Esophagus mucosa (tissue), 1 donor: ENCODE results near the gene LRRC15. TPM values are rescaled to one million over a fixed set of nuclear protein-coding genes. Genes with fewer than 3 reads are reported as not detected.

Experiments used
- ATAC-seq: fragments of 200-7000 bp; cut with Tn5 transposase; one replicate; pipeline ENCODE4 v1.9.1; 2020
- total RNA-seq: library from RNA; stranded (reverse); gene quantifications from one replicate; pipeline ENCODE4 v1.2.4, GENCODE V29; 2023
- donor health status: DM: yes; HTN: yes; CAD: no.

The LRRC15 gene
- total RNA-seq: 0.04 TPM

GRCh38 chr3:194369522-194370279 is at the start of gene LRRC15:
TSS of gene LRRC15 (minus strand) at chr3:194369743. CDS start at chr3:194361043, 8,700 bp downstream.
- ATAC-seq: no peak

GRCh38 chr3:194418671-194419070 is 49.1 kb upstream of the LRRC15 start:
- no peak for ATAC-seq

- ATAC-seq: peak; percentile 37
These were observed 37.9 kb upstream of the LRRC15 start for GRCh38 chr3:194407423-194407822.

DNA sequence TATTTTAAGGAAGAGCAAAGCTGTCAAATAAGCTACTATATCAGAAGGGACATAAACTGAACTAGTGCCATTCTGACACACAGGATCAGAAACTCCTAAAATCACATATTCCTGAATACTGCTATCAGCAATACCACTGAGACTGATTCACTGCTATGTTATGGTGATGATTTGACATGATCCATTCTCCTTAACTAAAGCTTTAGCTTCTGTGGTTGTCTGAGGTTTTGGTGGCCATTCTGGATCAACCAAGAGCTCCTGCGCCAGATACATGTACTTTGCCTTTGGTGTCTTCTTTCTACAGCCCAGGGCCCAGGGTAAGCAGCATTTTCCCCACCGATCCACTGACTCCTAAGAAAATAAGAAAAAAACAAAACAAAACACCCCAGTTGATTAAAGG is 36.2 kb upstream of the LRRC15 start:
- ATAC-seq: no peak

DNA sequence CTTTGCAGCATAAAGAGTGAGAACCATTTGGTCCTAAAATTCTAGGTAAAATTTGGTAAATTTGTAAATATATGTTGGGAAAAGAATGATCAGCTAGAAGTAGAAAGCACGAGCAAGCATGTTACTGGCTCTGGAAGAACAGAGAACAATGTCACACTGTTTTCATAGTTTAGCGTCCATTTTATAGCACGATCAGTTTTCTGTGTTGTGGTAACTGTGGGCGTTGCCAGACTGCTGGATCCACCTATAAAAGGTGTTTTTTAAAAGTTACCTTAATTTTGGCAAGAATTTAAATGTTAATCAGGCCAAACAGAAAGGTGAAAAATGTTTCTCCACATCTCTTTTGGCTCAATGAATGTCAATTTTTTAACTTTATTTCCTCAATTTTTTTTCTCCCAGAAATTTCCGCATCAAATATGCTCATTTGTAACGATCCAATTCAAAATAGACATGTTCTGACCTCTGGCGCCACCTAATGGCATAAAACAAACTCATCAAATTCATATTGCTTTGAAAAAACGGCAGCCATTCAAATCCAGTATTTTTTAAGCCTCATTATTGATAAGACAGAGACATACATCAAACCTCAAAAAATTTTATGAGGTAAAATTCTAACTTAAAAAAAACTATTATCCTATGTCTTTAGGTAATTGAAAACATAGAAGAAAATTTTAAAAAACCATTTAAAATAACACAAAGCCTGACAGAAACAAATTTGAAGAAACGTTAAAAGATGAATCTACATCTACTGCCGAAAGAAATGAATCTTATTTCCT is 35.0 kb upstream of the LRRC15 start:
- ATAC-seq: no peak

DNA sequence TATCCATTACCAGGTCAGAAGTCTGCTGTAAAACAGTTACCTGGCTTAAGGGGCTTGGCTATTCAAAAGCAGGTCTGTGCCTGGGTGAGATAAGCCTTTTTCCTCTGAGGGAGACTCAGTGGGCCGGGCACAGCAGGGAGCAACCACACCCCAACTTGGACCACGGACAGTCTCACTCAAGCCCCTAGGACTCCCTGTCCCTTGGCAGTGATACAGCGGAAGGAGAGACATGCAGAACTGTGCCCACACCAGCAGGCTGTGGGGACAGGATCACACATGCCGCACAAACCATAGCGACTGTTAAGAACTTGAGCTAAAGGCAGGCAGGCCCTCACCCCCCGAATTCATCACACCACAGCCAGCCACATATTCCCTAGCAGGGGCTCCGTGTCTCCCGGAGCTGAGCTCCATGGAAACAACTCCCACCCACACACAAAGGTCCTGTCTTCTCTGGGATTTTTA is 32.4 kb upstream of the LRRC15 start:
- no peak for ATAC-seq

- no peak for ATAC-seq
These were observed 31.8 kb upstream of the LRRC15 start for GRCh38 chr3:194401346-194401745.

DNA sequence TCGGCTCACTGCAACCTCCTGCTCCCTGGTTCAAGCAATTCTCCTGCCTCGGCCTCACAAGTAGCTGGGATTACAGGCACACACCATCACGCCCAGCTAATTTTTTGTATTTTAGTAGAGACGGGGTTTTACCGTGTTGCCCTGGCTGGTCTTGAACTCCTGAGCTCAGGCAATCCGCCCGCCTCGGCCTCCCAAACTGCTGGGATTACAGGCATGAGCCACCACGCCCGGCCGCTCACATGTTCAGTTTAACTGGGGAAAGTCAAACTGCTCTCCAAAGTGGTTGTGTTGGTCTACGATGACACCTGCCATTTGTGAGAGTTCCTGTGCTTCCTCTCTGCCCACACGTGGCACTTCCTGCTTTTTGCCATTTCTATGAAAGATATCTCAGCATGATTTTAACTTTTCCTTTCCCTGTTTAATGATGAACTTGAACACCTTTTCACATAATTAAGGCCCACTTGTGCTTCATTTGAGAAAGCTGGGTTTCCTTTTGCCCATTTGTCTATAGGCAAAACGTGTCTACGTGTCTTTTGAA is 30.4 kb upstream of the LRRC15 start:
- ATAC-seq: no peak

DNA sequence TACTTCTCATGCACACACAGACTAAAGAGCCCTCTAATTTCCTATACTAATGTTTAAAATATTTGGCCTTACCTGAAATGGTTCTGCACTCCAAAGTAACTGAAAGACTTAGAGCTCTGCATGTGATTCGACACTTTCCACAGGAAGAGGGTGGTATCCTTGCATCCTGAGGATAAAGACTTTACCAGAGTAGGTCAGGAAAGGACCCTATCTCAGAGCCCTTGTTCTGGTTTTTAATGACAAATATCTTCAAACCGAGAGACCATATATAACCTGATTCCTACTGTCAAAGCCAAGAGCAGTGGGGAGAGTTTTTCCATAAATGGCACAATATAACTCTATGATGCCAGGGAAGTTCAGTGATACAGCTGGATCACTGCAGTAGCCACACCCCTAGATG is 29.6 kb upstream of the LRRC15 start, which contains the start of gene GP5:
Gene GP5, minus strand, starts transcription at position 101 of the 400 bp plus-strand sequence. CDS start 984 bp downstream, outside the sequence.
- ATAC-seq: no peak

GRCh38 chr3:194397757-194398312 is 28.3 kb upstream of the LRRC15 start:
- ATAC-seq: peak; percentile 19

DNA sequence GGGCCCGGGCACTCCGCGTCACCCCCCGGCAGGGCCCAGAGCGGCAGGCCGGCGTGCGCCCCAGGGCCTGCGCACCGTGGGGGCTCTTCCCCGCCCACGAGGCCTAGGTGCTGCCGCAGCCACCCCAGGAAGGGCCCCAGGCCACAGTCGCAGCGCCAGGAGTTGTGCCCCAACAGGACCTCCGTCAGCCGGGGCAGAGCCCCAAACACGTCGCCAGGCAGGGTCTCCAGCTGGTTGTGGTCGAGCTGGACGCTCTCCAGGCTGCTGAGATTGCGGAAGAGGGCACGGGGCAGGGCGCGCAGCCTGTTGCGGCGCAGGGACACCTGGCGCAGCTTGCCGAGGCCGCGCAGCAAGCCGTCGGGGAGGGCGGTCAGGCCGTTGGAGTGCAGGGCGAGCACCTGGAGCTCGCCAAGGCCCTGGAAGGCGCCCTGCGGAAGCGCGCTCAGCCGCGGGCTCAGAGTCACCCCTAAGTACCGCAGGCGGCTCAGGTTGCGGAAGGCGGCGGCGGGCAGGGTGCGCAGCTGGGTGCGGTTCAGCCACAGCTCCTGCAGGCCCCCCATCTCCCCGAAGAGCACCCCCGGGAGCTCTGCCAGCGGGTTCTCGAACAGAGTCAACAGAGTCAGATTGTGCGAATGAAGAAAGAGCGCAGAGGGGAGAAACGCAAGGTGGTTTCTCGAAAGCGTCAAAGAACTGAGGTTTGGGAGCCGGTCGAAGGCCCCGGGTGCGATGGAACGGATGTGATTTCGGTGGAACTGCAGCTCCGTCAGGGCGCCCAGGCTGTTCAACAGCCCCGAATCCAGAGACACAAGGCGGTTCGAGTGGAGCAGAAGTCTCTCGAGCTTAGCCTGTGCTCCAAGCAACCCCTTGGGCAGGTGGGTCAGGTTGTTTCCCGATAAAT is 27.6 kb upstream of the LRRC15 start:
- ATAC-seq: peak; percentile 81

- ATAC-seq: no peak
These were observed 27.0 kb upstream of the LRRC15 start for GRCh38 chr3:194396539-194396858.

DNA sequence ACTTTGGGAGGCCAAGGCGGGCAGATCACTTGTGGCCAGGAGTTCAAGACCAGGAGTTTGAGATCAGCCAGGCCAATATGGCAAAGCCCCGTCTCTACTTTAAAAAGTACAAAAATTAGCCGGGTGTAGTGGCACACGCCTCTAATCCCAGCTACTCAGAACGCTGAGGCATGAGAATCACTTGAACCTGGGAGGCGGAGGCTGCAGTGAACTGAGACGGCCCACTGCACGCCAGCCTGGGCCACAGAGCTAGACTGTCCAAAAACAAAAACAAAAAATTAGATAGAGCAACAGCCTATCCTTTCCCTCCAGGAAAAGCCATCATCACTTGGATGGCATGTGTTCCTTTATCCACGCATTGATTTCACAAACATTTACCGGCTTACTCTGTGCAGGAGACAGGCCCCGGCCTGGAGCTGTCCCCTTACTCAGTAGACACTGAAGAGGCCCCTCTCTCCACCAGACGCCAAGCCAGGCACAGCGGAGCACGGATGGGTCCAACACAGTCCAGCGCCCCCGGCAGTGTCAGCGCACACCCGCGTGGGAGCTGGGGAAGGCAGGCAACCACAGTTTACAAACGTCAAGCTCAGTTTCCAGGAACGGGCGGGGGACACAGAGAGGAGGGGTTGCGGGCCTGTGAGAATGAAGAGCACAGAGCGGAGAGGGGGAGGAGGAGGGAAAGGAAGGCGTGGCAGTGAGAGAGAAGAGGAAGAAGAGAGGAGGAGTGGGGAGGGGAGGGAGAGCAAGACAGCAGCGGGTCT is 26.4 kb upstream of the LRRC15 start:
- ATAC-seq: peak; percentile 27

GRCh38 chr3:194395212-194395611 is 25.7 kb upstream of the LRRC15 start:
- ATAC-seq: peak; percentile 20

GRCh38 chr3:194392576-194392975 is 23.0 kb upstream of the LRRC15 start:
- no peak for ATAC-seq

DNA sequence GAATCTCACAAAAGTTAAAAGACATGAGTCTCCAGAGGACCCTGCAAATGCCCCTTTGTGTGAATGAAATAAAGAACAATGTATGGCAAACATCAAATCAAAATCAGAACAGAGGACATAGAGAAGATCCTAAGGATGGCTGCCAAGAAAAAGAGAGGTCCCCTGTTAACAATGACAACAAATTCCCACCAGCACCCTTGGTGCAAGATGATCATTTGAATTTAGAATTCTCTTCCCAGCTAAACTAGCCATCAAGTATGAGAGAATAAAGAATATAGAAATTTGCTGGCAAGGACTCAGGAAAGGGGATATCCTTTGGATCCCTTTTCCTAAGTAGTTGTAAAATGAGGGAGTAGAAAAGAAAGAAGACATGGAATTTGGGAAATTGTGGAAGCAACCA is 21.3 kb upstream of the LRRC15 start:
- ATAC-seq: no peak

DNA sequence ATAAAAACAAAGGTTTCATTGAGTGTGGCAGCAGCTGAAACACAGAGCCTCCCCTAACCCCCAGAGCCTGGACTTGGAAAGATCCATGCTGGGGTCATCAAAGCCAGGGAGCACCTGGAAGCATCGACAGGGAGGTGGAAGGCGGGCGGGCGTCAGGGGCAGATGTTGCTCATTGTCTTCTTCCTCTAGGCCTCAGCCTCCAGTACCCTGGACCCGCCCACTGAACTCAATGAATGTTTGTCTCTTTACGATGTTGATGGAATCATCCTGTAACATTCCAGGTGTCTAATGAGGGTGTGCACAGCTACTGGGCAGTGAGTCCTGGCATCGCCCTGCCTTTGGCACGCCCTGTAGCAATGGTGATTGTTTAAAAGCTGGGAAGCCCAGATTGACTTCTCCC is 19.7 kb upstream of the LRRC15 start:
- no peak for ATAC-seq

DNA sequence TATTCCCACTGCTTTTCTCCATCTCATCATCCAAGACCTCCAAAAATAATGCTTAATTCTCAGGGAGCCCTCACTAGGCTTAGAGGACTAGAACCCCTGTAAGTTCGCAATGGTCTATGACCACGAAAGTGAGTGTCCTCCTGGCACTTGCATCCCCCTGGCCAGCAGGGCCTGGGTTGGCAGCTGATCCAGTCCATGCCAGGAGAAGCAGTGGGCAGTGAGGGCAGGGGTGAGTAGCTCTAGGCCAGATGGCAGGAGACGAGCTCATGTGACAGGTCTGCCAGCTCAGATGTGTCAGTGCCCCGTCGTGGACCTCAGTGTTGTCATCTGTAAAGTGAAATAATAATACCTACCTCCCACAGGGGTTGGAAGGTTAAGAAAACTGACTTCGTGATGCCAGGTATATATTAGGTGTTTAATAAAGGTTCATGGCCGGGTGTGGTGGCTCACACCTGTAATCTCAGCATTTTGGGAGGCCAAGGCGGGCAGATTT is 18.4 kb upstream of the LRRC15 start:
- no peak for ATAC-seq

DNA sequence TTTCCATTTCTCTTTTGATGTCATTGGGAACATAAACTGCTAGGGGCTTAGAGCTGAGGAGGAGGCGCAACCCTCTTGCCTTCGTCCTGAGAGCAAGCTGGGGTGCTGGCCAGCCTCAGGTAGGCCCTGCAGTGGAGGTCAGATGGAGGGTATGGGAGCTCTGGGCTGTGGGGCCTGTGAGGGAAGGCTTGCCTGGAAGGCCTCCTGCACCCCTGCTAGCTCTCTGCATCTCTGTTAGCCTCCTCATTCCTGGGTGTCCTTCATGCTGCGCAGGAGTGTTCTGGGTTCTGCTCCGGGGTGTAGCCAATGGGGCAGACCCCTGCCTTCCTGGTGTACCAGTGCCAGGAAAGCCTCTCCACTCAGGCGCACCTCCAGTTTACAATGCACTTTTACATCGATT is 17.7 kb upstream of the LRRC15 start:
- ATAC-seq: no peak

DNA sequence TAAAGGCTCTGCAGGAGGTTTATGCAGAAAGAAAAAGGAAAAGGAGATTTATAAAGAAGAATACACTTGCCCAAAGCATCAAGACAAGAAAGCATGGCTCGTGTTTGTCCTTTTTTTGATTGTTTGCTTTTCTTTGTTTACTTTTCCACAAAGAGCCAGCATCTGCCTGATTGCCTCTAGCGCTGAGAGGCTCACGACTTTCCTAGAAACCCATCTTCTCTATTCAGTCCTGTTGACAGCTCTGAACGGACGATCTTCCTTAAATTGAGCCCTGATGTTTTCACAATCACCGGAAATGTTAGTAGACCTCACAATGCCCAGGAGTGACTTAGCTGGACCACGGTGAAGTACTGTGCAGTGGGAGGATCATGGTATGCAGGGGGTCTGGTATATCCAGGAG is 17.1 kb upstream of the LRRC15 start:
- ATAC-seq: no peak

DNA sequence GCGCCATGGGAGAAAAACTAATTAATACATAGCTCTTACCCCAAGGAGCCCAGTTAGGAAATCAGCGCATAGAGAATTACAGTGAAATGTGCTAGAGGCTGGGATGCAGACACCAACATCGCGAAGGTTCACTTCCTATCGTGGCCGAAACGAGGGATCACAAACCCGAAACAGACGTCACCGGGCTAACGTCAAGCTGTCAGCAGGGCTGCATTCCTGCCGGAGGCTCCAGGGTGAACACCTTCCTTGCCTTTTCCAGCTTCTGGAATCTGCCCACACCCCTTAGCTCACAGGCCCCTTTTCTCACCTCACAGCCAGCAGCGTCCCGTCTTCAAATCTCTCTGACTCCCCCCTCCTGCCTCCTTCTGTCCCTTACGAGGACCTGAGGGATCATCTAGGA is 16.5 kb upstream of the LRRC15 start:
- no peak for ATAC-seq
